K562 treated with DMSO at 1 percent for 48 hours (cell line): ENCODE measurements around the gene CFAP65. TPM values are rescaled to one million over a fixed set of nuclear protein-coding genes. Genes with fewer than 3 reads are reported as not detected.

ENCODE experiments used
- total RNA-seq: library from RNA; unstranded; fragments of 300-600 nt; gene quantifications from 2 replicates; pipeline ENCODE4 v1.2.3, GENCODE V29; 2022; ENCODE audit warnings: low replicate concordance; ENCODE audit errors: extremely low read depth

Gene CFAP65
- total RNA-seq = not detected in 2 replicates

DNA sequence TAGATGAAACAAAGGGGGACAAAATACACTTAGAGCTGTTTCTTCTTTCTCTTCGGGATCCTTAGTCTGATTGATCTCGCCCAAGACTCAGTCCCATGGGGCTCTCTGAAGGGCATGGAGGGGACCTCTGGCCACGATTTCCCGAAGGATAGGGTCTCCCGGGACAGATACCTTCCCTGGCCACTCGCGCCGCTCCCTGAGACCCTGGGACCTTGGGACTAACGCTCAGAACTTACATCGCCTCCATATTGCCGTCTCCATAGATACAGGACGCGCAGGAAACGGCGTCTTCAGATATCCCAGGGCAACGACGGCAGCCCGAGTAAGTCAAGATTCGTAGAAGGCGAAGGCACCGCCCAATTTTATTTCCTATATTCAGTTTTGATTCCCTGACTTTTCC is at the start of gene CFAP65:
Gene CFAP65, minus strand, starts transcription at position 265 of the 400 bp plus-strand sequence. CDS start 2,468 bp downstream, outside the sequence.

DNA sequence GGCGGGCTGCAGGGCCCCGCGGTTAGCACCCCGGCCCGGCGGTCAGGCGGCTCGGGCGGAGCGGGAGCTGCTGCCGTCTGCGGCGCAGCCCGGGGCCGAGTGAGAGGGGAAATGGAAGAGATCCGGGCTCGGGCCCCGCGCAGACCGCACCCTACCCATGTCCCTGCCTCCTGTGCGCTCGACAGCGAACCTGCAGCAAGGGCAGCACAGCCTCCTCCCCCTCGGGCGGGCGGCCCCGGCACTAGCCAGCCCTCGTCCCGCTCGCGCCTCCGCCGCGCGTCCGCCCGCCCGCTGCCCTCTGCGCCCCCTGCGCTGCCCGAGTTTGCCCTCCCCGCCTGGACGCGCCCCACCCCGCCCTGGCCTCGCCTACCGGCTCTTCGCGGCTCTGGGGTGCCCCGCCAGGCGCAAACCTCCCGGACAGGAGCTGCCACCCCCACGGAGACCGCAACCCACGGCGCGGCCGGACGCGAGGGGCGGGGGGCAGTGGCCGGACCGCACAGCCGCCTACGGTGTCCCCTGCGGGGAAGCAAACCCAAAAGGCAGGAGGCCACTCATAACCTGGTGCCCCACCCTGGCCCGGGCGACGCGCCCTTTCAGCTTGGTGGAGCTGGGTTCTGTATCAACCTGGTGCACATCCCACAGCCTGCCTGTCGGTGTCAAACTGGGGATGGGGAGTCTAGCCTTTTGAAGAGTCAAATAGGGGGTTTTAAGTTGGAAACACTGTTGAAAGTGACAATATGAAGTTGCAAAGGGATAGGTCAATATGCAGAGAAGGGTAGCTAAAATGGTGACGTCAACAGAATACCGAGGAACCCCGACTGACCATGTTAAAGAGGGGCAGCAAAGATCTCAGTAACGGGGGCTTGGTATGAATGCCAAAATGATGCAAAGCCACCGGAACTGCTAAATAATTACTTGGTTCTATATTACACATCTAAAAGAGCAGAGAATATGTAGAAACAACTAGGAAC is 19.8 kb upstream of the CFAP65 start, which contains the start of gene IHH:
Gene IHH, minus strand, starts transcription at position 101 of the 971 bp plus-strand sequence. CDS start 454 bp downstream, outside the sequence.

DNA sequence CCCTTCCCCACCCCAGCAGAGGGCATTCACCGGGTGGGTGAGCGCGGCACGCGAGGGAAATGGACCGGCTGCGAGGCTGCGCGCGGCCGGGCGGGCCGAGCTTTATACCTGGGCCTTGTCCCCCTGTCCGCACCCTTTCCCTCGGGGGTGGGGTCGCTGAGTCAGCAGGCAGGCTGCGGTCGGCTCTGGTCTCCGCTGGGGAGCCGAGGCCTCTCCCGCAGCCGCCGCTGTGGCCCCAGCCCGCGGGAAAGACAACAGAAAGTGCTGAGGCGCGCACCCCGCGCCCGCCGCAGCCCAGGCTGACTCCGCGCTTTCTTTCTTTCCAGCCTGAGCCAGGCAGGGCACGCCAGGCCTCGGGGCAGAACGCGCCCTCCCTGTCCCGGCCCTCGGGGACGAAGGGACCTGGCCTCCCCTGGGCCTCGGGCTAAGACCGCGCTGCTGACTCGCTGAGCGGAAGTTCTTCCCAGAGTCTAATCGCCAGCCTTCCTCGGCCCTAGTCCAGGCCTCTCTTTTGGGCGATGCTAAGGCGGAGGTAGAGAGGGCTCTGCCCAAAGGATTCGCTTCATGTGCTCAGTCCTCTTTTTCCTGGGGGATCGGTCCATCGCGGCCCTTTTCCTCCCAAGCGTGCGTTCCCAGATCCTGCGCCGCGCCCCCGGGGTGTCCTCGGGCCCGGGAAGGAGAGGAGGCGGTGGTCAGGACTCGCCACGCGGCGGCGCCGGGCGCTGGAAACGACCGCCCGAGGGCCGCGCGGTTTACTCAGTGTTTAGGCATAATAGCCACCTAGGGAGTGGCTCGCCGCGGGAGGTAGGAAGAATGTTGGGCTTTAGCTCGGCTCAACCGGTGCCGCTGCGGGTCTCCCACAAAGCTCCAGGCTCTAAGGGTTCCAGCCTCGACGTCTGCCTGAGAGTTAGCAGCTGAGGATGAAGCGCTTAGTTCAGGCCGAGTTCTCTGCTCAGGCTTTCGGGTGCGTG is 47.7 kb downstream of the CFAP65 start, which contains the start of gene CRYBA2:
Gene CRYBA2, minus strand, starts transcription at position 78 of the 971 bp plus-strand sequence. CDS start 246 bp downstream, outside the sequence.

DNA sequence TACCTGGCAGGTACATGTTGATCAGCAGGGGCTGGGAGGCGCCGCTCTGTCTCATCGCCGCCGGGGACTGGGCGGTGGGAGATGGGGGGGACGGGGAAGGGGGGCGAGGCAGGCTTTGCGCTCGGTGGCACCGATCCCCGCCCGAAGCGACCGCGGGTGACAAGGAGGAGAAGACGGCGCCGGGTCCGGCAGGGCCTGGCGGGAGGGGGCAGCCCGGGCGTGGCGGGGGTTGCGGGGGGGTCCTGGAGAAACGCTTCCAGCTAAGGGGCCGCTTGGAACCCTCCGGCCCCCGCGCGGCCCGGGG is 56.3 kb downstream of the CFAP65 start, which contains the start of gene FEV:
Gene FEV, minus strand, starts transcription at position 164 of the 304 bp plus-strand sequence. Its CDS starts 109 bp downstream, at position 55.

GRCh38 chr2:218959141-218959731 is 82.1 kb downstream of the CFAP65 start, which contains the start of gene CDK5R2:
TSS of gene CDK5R2 (plus strand) at chr2:218959666. CDS start at chr2:218959821, 155 bp downstream.

Other genes with a start within 250 kb of the CFAP65 start
- gene PRKAG3, start 209.7 kb downstream of the CFAP65 start, total RNA-seq = not detected in 2 replicates
- not detected in 2 replicates for gene WNT6, start 181.7 kb downstream of the CFAP65 start, total RNA-seq
- not detected in 2 replicates for gene WNT10A, start 160.7 kb downstream of the CFAP65 start, total RNA-seq
- gene CDK5R2, start 81.8 kb downstream of the CFAP65 start, total RNA-seq = not detected in 2 replicates
- gene FEV, start 56.3 kb downstream of the CFAP65 start, total RNA-seq = not detected in 2 replicates
- not detected in 2 replicates for gene CRYBA2, start 48.1 kb downstream of the CFAP65 start, total RNA-seq
- gene IHH, start 19.4 kb upstream of the CFAP65 start, total RNA-seq = not detected in 2 replicates
- gene NHEJ1, start 119.3 kb upstream of the CFAP65 start, total RNA-seq = not detected in 2 replicates
- not detected in 2 replicates for gene SLC23A3, start 128.5 kb upstream of the CFAP65 start, total RNA-seq
- not detected in 2 replicates for gene CNPPD1, start 135.4 kb upstream of the CFAP65 start, total RNA-seq
- not detected in 2 replicates for gene RETREG2, start 136.8 kb upstream of the CFAP65 start, total RNA-seq
- gene ZFAND2B, start 165.3 kb upstream of the CFAP65 start, total RNA-seq = not detected in 2 replicates
- not detected in 2 replicates for gene ABCB6, start 177.4 kb upstream of the CFAP65 start, total RNA-seq
- gene ATG9A, start 188.1 kb upstream of the CFAP65 start, total RNA-seq = not detected in 2 replicates
- not detected in 2 replicates for gene ANKZF1, start 188.3 kb upstream of the CFAP65 start, total RNA-seq
- gene GLB1L, start 203.9 kb upstream of the CFAP65 start, total RNA-seq = not detected in 2 replicates
- gene STK16, start 204.0 kb upstream of the CFAP65 start, total RNA-seq = not detected in 2 replicates
- not detected in 2 replicates for gene TUBA4B, start 211.7 kb upstream of the CFAP65 start, total RNA-seq
- gene TUBA4A, start 212.4 kb upstream of the CFAP65 start, total RNA-seq = not detected in 2 replicates
- not detected in 2 replicates for gene DNAJB2, start 237.8 kb upstream of the CFAP65 start, total RNA-seq